Endothelial cell of umbilical vein (primary cell): ENCODE results near the gene IFT22. TPM values are rescaled to one million over a fixed set of nuclear protein-coding genes. Genes with fewer than 3 reads are reported as not detected.

Experiments
- BruUV-seq: library from RNA; stranded (reverse); fragments of 400-500 nt; replicated peaks from 2 replicates; lab custom pipeline; 2021; lab: Mats Ljungman, UMichigan
- CTCF ChIA-PET: fragments of 300-600, 350-600 bp; sonication (Branson Sonifier 250); formaldehyde crosslinking; loops from one replicate; lab custom pipeline; 2021; ENCODE audit warnings: antibody characterized with exemption, inconsistent platforms; lab: Charles Lee
- POLR2A ChIA-PET: fragments of 300-600, 350-600 bp; sonication (Branson Sonifier 250); formaldehyde crosslinking; loops from one replicate; lab custom pipeline; 2021; ENCODE audit warnings: antibody characterized with exemption, inconsistent platforms; lab: Charles Lee
- DNase-seq: peaks from one replicate; pipeline ENCODE4 v3.0.0-alpha.2; 2011; ENCODE audit warnings: low read depth, low spot score
- FAIRE-seq: peaks from 2 replicates; lab custom pipeline; 2011; peaks lifted over from hg19 to GRCh38; lab: Jason Lieb, UNC
- H2AFZ ChIP-seq: 2 replicates; pipeline ENCODE4 v1.6.0; 2012; ENCODE audit warnings: low read depth, low read length, control low read depth, inconsistent platforms
- H3K27ac ChIP-seq: 2 replicates; pipeline ENCODE4 v1.5.1; 2011; ENCODE audit warnings: low read depth, mild to moderate bottlenecking, control low read depth, low read length, moderate library complexity; ENCODE audit not compliant: insufficient read depth
- H3K27me3 ChIP-seq, 2 experiments: 2 replicates each; pipeline versions ENCODE4 v1.6.0 to v1.6.1; 2011; ENCODE audit warnings: low read length in 2 of 2, mixed read lengths in 1 of 2; ENCODE audit not compliant: control insufficient read depth in 2 of 2, insufficient read depth in 2 of 2
- H3K36me3 ChIP-seq, 2 experiments: 2 replicates in 1 of 2; 3 replicates in 1 of 2; pipeline ENCODE4 v1.5.1; 2011; ENCODE audit warnings: low read length in 2 of 2, mild to moderate bottlenecking in 1 of 2, moderate library complexity in 1 of 2; ENCODE audit not compliant: control insufficient read depth in 2 of 2, insufficient read depth in 2 of 2; ENCODE audit errors: extremely low read depth in 1 of 2
- H3K4me1 ChIP-seq: 3 replicates; pipeline ENCODE4 v1.5.1; 2011; ENCODE audit warnings: mild to moderate bottlenecking, low read length; ENCODE audit not compliant: control insufficient read depth, insufficient read depth; ENCODE audit errors: extremely low read depth
- H3K4me2 ChIP-seq: 2 replicates; pipeline ENCODE4 v1.6.1; 2011; ENCODE audit warnings: low read length, control low read depth, mixed read lengths; ENCODE audit not compliant: insufficient read depth
- H3K4me3 ChIP-seq, 3 experiments: fragments of 200-600 bp in 1 of 3; sonication (generic), shearing (Covaris generic) in 1 of 3; replicated peaks in 1 of 3; 2 replicates each; pipeline ENCODE4 v1.5.1; 2011 to 2016; ENCODE audit warnings: control low read depth in 3 of 3, low read length in 3 of 3, mild to moderate bottlenecking in 2 of 3, inconsistent platforms in 1 of 3, low read depth in 1 of 3, moderate library complexity in 1 of 3; ENCODE audit not compliant: insufficient read depth in 1 of 3
- H3K79me2 ChIP-seq: 2 replicates; pipeline ENCODE4 v1.6.0; 2012; ENCODE audit warnings: low read length, inconsistent platforms; ENCODE audit not compliant: control insufficient read depth, insufficient read depth
- H3K9ac ChIP-seq: replicated peaks from 2 replicates; pipeline ENCODE3; 2011; ENCODE audit warnings: low read length, control low read depth; ENCODE audit not compliant: insufficient read depth; ENCODE audit errors: extremely low read depth
- H3K9me1 ChIP-seq: replicated peaks from 3 replicates; pipeline ENCODE4 v1.6.0; 2011; ENCODE audit warnings: mild to moderate bottlenecking, low read length; ENCODE audit not compliant: control insufficient read depth, insufficient read depth; ENCODE audit errors: extremely low read depth
- H3K9me3 ChIP-seq: replicated peaks from 2 replicates; pipeline ENCODE4 v1.5.1; 2012; ENCODE audit warnings: low read length, inconsistent platforms; ENCODE audit not compliant: control insufficient read depth, insufficient read depth
- H4K20me1 ChIP-seq: replicated peaks from 2 replicates; pipeline ENCODE3; 2011; ENCODE audit warnings: mild to moderate bottlenecking, low read length; ENCODE audit not compliant: control insufficient read depth, insufficient read depth; ENCODE audit errors: extremely low read depth
- CTCF ChIP-seq, 2 donors: IDR thresholded peaks; 1 replicate in 1 of 2; 2 replicates in 1 of 2; pipeline ENCODE4 v1.5.1; 2011; ENCODE audit warnings: low read length in 2 of 2, mild to moderate bottlenecking in 2 of 2, moderate library complexity in 2 of 2, control low read depth in 1 of 2, inconsistent platforms in 1 of 2, low read depth in 1 of 2; ENCODE audit not compliant: insufficient read depth in 1 of 2; ENCODE audit errors: extremely low read depth in 1 of 2
- EZH2 ChIP-seq: IDR thresholded peaks from 2 replicates; pipeline ENCODE4 v1.6.1; 2012; ENCODE audit warnings: borderline replicate concordance, low read depth, mild to moderate bottlenecking, moderate library complexity, low read length, inconsistent platforms; ENCODE audit not compliant: severe bottlenecking
- FOS ChIP-seq: IDR thresholded peaks from 2 replicates; pipeline ENCODE4 v1.6.1; 2011; ENCODE audit warnings: mild to moderate bottlenecking, low read length, moderate library complexity, borderline replicate concordance; ENCODE audit not compliant: insufficient read depth
- GATA2 ChIP-seq: IDR thresholded peaks from 2 replicates; pipeline ENCODE4 v1.7.0; 2011; ENCODE audit warnings: low read depth, mild to moderate bottlenecking, moderate library complexity, mixed read lengths, low read length; ENCODE audit not compliant: insufficient read length, insufficient read depth
- JUN ChIP-seq: IDR thresholded peaks from 2 replicates; pipeline ENCODE4 v1.6.1; 2011; ENCODE audit warnings: borderline replicate concordance, low read depth; ENCODE audit not compliant: insufficient read length, insufficient read depth
- MAX ChIP-seq: IDR thresholded peaks from 2 replicates; pipeline ENCODE4 v1.6.1; 2011; ENCODE audit not compliant: insufficient read depth, insufficient read length
- MYC ChIP-seq: IDR thresholded peaks from one replicate; pipeline ENCODE4 v1.6.1; 2011; ENCODE audit warnings: mild to moderate bottlenecking, low read depth, low read length
- POLR2A ChIP-seq: IDR thresholded peaks from 2 replicates; pipeline ENCODE4 v1.6.1; 2012; ENCODE audit warnings: low read depth, mild to moderate bottlenecking, control low read depth, low read length
- POLR2AphosphoS5 ChIP-seq: IDR thresholded peaks from 2 replicates; pipeline ENCODE4 v1.6.1; 2012; ENCODE audit warnings: low read depth, mild to moderate bottlenecking, control low read depth, low read length, moderate library complexity; ENCODE audit not compliant: insufficient read depth
- dilution Hi-C: fragments of 300-500 bp; cut with MboI; formaldehyde crosslinking; loops from one replicate; pipeline ENCODE4 v1.15.0; 2019; ENCODE audit warnings: low sequenced_read_pairs; ENCODE audit not compliant: extremely low pct_ligation_motif_present
- intact Hi-C: fragments of 100-400 bp; cut with micrococcal nuclease; formaldehyde crosslinking; loops from one replicate; pipeline ENCODE4 v1.10.0; 2022
- polyA plus RNA-seq, 4 experiments: library from polyadenylated mRNA; depleted of rRNA in 3 of 4; stranded (reverse) in 3 of 4; unstranded in 1 of 4; fragments of >200 nt; gene quantifications; 2 replicates each; pipeline versions ENCODE4 v1.2.1 to v1.2.3, GENCODE V29; 2011 to 2012; ENCODE audit warnings: missing spikeins in 1 of 4
- total RNA-seq: library from RNA; stranded (reverse); gene quantifications from 2 replicates; pipeline ENCODE4 v1.2.3, GENCODE V29; 2021

Gene IFT22
- total and polyA plus RNA-seq, 2 donors (not counting 3 experiments of a cell fraction or from before 2014, with no cell fraction given) = 26.3 to 28.7 TPM

- Histone ChIP-seq H3K27me3 (peaks cover 7 to 10% of the 10 kb centered on the region in 2 experiments), H3K79me2 (no peaks in the 10 kb centered on the region), H3K36me3 (no peaks in the 10 kb centered on the region), H3K9ac (no peak overlapping the region), H3K9me1 (no peaks in the 10 kb centered on the region), H3K27ac (no peak overlapping the region), H3K9me3 (no peaks in the 10 kb centered on the region), H3K4me3 (peak overlapping the region; percentile 38 to 66 (median 65)), H3K4me1 (peaks cover 7% of the 10 kb centered on the region), H3K4me2 (peak overlapping the region; percentile 85), H4K20me1 (no peaks in the 10 kb centered on the region), H2AFZ (peak overlapping the region; percentile 94)
- ChIA-PET CTCF (interaction anchor here (0.9 to 1.2 kb wide), 3 partner anchors 13 to 152 kb away, joined by 3 to 4 read pairs (median 3); partner anchors contain the start of gene IFT22), POLR2A (no interaction called here)
- FAIRE-seq (peak; percentile 42), DNase-seq (peak; percentile 20)
- intact Hi-C loops = no loop called here
- no TSS peak for BruUV-seq
- dilution Hi-C loops = no loop called here
- no peak for TF ChIP-seq POLR2AphosphoS5
- TF ChIP-seq CTCF (IDR thresholded peaks at IDR 0.05; ENCODE audit: extremely low read depth in 1 of 2, insufficient read depth in 1 of 2, low read depth in 1 of 2, low read length in 2 of 2) = peak in 1 of 2 donors; percentile 17
These were observed 13.1 kb downstream of the IFT22 start for GRCh38 chr7:101308245-101309085.

- Histone ChIP-seq H2AFZ (no peak overlapping the region), H3K27ac (no peak overlapping the region), H3K4me1 (peaks cover 8% of the 10 kb centered on the region), H4K20me1 (no peaks in the 10 kb centered on the region), H3K79me2 (no peaks in the 10 kb centered on the region), H3K27me3 (peaks cover 26 to 31% of the 10 kb centered on the region in 2 experiments), H3K9ac (no peak overlapping the region), H3K4me2 (no peak overlapping the region), H3K36me3 (no peaks in the 10 kb centered on the region), H3K9me1 (no peaks in the 10 kb centered on the region), H3K4me3 (no peak overlapping the region), H3K9me3 (no peaks in the 10 kb centered on the region)
- ChIA-PET CTCF (interaction anchor here (1.4 kb wide), 1 partner anchor 16 kb away, joined by 3 read pairs; no protein-coding TSS in a partner anchor), POLR2A (no interaction called here)
- intact Hi-C loops (no loop called here), dilution Hi-C loops (no loop called here)
- TF ChIP-seq POLR2A (no peak), GATA2 (no peak), MAX (no peak), FOS (no peak), JUN (no peak), EZH2 (no peak), POLR2AphosphoS5 (no peak), CTCF (IDR thresholded peaks at IDR 0.05; ENCODE audit: extremely low read depth in 1 of 2, insufficient read depth in 1 of 2, low read depth in 1 of 2, low read length in 2 of 2) (no peak), MYC (no peak)
- no peak for FAIRE-seq
- DNase-seq = no peak
- BruUV-seq = no TSS peak
These were observed 15.3 kb downstream of the IFT22 start for GRCh38 chr7:101306307-101306706.
